AG20443 (cell line): ENCODE data around the gene ESAM.

Source experiments
- DNase-seq: peaks from one replicate; pipeline ENCODE4 v3.0.0; 2012; ENCODE audit warnings: low spot score, mixed read lengths

ESAM gene

GRCh38 chr11:124727474-124727873 is 34.6 kb downstream of the ESAM start:
- no peak for DNase-seq

GRCh38 chr11:124725719-124726105 is 36.4 kb downstream of the ESAM start:
- no peak for DNase-seq

- DNase-seq, result no peak
Measured at GRCh38 chr11:124724979-124725718, 36.9 kb downstream of the ESAM start.

GRCh38 chr11:124722176-124722575 is 39.9 kb downstream of the ESAM start:
- no peak for DNase-seq

GRCh38 chr11:124719534-124719933 is 42.6 kb downstream of the ESAM start:
- DNase-seq, result no peak

- DNase-seq, result no peak
Measured at GRCh38 chr11:124718801-124719200, 43.3 kb downstream of the ESAM start.

GRCh38 chr11:124717786-124718651 is 44.1 kb downstream of the ESAM start:
- DNase-seq, result peak; percentile 53

- no peak for DNase-seq
Measured at GRCh38 chr11:124717421-124717785, 44.7 kb downstream of the ESAM start.

- DNase-seq, result no peak
Measured at GRCh38 chr11:124716591-124716990, 45.5 kb downstream of the ESAM start.

- DNase-seq, result no peak
Measured at GRCh38 chr11:124712392-124712791, 49.7 kb downstream of the ESAM start.

GRCh38 chr11:124707829-124708228 is 54.3 kb downstream of the ESAM start:
- no peak for DNase-seq
